ENCODE data around the gene SHH.

DNA sequence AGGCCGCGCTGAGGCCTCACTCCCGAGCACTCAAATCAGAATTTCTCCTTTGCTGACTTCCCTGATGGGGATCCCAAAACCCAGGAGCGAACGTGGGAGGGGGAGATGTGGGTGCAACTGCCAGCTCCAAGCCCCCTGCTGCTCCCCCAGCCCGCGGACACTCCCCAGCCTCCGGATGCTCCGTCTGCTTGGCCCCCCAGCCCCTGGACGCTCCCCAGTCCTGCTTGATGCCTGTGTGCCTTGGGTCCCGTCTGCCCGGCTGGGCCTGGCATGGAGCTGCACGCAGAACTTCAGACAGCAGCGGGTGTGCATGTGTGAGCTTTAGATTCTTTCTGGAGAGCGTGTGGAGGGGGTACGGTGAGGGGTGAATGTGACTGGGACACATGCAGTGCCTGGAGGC, 4.7 kb upstream of the SHH start:
- TF ChIP-seq, protein P1, sequence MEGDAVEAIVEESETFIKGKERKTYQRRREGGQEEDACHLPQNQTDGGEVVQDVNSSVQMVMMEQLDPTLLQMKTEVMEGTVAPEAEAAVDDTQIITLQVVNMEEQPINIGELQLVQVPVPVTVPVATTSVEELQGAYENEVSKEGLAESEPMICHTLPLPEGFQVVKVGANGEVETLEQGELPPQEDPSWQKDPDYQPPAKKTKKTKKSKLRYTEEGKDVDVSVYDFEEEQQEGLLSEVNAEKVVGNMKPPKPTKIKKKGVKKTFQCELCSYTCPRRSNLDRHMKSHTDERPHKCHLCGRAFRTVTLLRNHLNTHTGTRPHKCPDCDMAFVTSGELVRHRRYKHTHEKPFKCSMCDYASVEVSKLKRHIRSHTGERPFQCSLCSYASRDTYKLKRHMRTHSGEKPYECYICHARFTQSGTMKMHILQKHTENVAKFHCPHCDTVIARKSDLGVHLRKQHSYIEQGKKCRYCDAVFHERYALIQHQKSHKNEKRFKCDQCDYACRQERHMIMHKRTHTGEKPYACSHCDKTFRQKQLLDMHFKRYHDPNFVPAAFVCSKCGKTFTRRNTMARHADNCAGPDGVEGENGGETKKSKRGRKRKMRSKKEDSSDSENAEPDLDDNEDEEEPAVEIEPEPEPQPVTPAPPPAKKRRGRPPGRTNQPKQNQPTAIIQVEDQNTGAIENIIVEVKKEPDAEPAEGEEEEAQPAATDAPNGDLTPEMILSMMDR (conservative IDR thresholded peaks at IDR 0.05): no peak
- TF ChIP-seq ZFX (IDR thresholded peaks at IDR 0.05): no peak

Data from C4-2B (cell line).